Nephron (organoid): ENCODE measurements around the gene FLT3.

Experiments used
- H3K27ac Mint-ChIP-seq, 3 experiments: 2 replicates each; pipeline ENCODE4 v1.8.0; 2020; ENCODE audit warnings: mixed read lengths in 3 of 3, mild to moderate bottlenecking in 2 of 3, moderate library complexity in 1 of 3
- H3K27me3 Mint-ChIP-seq: 2 replicates; pipeline ENCODE4 v1.8.0; 2021; ENCODE audit warnings: low read depth, mild to moderate bottlenecking, moderate library complexity, mixed read lengths
- H3K36me3 Mint-ChIP-seq: 2 replicates; pipeline ENCODE4 v1.8.0; 2020; ENCODE audit warnings: low read depth, mixed read lengths
- H3K4me1 Mint-ChIP-seq: 2 replicates; pipeline ENCODE4 v1.8.0; 2020; ENCODE audit warnings: mixed read lengths
- H3K4me3 Mint-ChIP-seq, 3 experiments: 2 replicates each; pipeline ENCODE4 v1.8.0; 2020; ENCODE audit warnings: mild to moderate bottlenecking in 3 of 3, mixed read lengths in 3 of 3, moderate library complexity in 2 of 3
- H3K9me3 Mint-ChIP-seq: 2 replicates; pipeline ENCODE4 v1.8.0; 2020; ENCODE audit warnings: mixed read lengths
- CTCF ChIP-seq, 3 experiments: fragments of 200-600 bp; sonication (generic); IDR thresholded peaks; one replicate each; pipeline ENCODE4 v1.5.0; 2021; ENCODE audit warnings: antibody characterized with exemption in 3 of 3; ENCODE audit not compliant: unreplicated experiment in 3 of 3

FLT3 gene

DNA sequence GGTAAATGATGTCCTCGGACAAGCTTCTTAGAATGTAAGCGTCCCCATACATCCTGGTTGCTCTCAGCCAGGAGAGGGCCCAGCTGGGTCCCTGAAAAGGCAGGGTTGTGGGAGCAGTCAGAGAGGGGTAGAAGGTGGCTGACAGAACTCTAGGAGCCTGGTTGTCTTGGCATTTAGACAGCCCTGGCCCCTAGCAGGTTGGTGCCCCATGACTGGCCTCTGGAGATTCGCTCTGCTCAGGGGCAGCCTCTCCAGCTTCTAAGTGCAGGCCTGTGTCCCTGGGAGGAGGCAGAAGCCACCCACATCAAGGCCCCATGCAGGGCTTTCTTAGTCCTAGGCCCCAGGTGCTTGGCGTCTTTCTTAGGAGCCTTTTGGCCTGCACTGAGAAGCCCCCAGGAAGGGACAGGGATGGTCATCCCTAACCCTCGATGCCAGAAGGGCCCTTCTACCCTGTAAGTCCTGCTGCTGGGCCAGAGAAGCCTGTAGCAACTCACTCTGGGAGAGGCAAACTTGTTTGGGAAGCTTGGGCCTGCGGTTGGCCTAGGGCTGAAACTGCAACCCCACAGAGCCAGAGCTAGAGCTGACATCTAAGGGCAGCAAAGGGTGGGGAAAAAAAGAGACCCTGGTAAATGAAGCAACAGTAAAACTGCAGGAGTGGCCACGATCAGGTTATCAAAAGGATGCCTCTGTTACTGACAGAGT, 128.4 kb downstream of the FLT3 start:
- no peak overlapping the region for H3K4me3 Mint-ChIP-seq
- H3K4me1 Mint-ChIP-seq, result peaks cover 20% of the 10 kb centered on the region
- peaks cover 5% of the 10 kb centered on the region for H3K9me3 Mint-ChIP-seq
- peaks cover 100% of the 10 kb centered on the region for H3K27me3 Mint-ChIP-seq
- H3K36me3 Mint-ChIP-seq, result no peaks in the 10 kb centered on the region
- TF ChIP-seq CTCF (IDR thresholded peaks at IDR 0.05; ENCODE audit: unreplicated experiment in 3 of 3), result no peak
- H3K27ac Mint-ChIP-seq, result no peak overlapping the region

DNA sequence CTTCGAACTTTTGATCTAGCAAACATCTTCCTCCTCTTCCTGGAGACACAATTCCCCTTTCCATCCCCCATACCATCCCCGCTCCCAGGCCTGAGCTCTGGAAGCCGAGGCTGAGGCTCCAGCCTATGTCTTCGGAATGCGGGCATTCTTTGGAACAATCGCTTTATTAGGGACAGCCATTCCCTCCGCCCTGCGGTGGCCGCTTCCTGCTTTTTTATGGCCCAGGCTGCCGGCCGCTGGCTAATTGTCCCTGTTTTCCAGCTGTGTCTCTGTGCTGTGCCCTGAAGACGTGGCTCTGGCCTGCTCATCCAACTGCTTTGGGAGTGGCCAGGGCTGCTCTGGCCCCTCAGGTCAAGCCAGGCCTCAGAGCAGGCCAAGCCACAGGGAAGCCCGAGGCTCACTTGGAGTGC, 129.1 kb downstream of the FLT3 start:
- Mint-ChIP-seq H3K27ac (no peak overlapping the region), H3K4me1 (peaks cover 20% of the 10 kb centered on the region), H3K27me3 (peaks cover 100% of the 10 kb centered on the region), H3K36me3 (no peaks in the 10 kb centered on the region), H3K9me3 (peaks cover 5% of the 10 kb centered on the region), H3K4me3 (no peak overlapping the region)
- TF ChIP-seq CTCF (IDR thresholded peaks at IDR 0.05; ENCODE audit: unreplicated experiment in 3 of 3), result no peak

- peak overlapping the region in 1 of 3 experiments; percentile 30 for H3K4me3 Mint-ChIP-seq
- peaks cover 20% of the 10 kb centered on the region for H3K4me1 Mint-ChIP-seq
- no peak for TF ChIP-seq CTCF (IDR thresholded peaks at IDR 0.05; ENCODE audit: unreplicated experiment in 3 of 3)
- peaks cover 5% of the 10 kb centered on the region for H3K9me3 Mint-ChIP-seq
- peaks cover 100% of the 10 kb centered on the region for H3K27me3 Mint-ChIP-seq
- H3K27ac Mint-ChIP-seq, result no peak overlapping the region
- no peaks in the 10 kb centered on the region for H3K36me3 Mint-ChIP-seq
Observed at GRCh38 chr13:27970382-27971235, 129.8 kb downstream of the FLT3 start.

GRCh38 chr13:27969866-27970229, 130.5 kb downstream of the FLT3 start:
- Mint-ChIP-seq H3K27ac (no peak overlapping the region), H3K36me3 (no peaks in the 10 kb centered on the region), H3K27me3 (peaks cover 100% of the 10 kb centered on the region), H3K9me3 (peaks cover 5% of the 10 kb centered on the region), H3K4me3 (peak overlapping the region; percentile 13 to 24 (median 16)), H3K4me1 (peaks cover 20% of the 10 kb centered on the region)
- TF ChIP-seq CTCF (IDR thresholded peaks at IDR 0.05; ENCODE audit: unreplicated experiment in 3 of 3), result no peak

DNA sequence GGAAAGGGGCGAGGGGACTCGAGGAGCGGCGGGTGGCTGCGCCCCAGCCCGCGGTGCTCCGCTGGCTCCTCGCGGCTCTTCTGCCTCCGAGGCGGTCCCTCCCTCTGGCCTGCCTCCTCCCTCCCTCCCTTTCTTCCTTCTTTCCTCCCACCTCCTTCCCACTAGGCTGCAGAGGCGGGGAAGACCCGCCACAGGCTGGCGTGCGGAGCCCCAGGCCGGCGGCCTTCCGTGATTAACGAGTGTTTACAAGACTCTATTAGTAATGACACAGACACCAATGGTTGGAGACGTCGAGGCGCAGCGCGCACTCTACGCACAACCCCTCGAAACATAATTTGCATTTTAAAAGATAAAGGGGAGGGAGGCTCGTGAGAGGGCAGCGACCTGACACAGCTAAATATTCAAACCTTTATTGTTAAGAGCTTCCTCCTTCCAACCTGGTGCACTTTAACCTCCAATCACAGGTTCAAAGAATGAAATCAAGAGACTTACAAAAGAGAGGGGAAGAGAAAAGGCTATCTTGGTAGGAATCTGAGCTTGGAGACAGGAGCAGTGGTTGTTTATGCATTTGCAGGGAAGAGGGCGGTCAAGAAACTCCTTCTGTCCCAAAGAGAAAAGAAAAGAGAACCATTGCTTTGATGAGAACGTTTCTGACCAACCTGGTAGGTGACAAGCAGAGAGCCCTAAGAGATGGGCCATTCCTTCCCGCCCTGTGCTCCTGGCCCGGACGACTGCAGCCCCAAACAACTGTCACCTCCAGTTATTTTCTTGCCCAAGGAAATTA, 131.1 kb downstream of the FLT3 start, which contains the start of gene CDX2:
Gene CDX2, minus strand, starts transcription at position 234 of the 784 bp plus-strand sequence. CDS start 309 bp downstream, outside the sequence.
- H3K4me1 Mint-ChIP-seq, result peaks cover 20% of the 10 kb centered on the region
- H3K27ac Mint-ChIP-seq, result no peak within 1 kb of the TSS
- peak within 1 kb of the TSS; percentile 44 to 78 (median 46) for H3K4me3 Mint-ChIP-seq
- H3K27me3 Mint-ChIP-seq, result peaks cover 100% of the 10 kb centered on the region
- no peaks in the 10 kb centered on the region for H3K36me3 Mint-ChIP-seq
- no peak for TF ChIP-seq CTCF (IDR thresholded peaks at IDR 0.05; ENCODE audit: unreplicated experiment in 3 of 3)
- peaks cover 5% of the 10 kb centered on the region for H3K9me3 Mint-ChIP-seq
